ENCODE results near the gene GSTO2. TPM values are rescaled to one million over a fixed set of nuclear protein-coding genes. Genes with fewer than 3 reads are reported as not detected.

The GSTO2 gene
- total and polyA plus RNA-seq, 11 donors = 0.46 to 1.9 (median 0.88) TPM

- intact Hi-C loops (cut with DNase I) = loop anchor here in 1 of 10 donors (2.0 kb wide), 1 partner anchor 31 kb away; no protein-coding TSS in a partner anchor
- H3K27me3 ChIP-seq = no peaks in the 10 kb centered on the region
- H3K27ac ChIP-seq = peak overlapping the region in 8 of 12 donors; percentile 77 to 92 (median 84)
- H3K4me1 ChIP-seq = peaks cover 0 to 39% (median 11%) of the 10 kb centered on the region in 12 donors
- DNase-seq = no peak
- H3K9me3 ChIP-seq = no peaks in the 10 kb centered on the region
- WGBS, 4 donors = 91 to 96% (median 93%) methylated on average over 14 of the region's 14 CpGs
- H3K36me3 ChIP-seq = peaks cover 0 to 57% (median 53%) of the 10 kb centered on the region in 9 donors
- peak overlapping the region in 11 of 12 donors; percentile 53 to 97 (median 80) for H3K4me3 ChIP-seq
- TF ChIP-seq CTCF (IDR thresholded peaks at IDR 0.05) (no peak), POLR2A (IDR thresholded peaks at IDR 0.05) (no peak)
- no peak for ATAC-seq
Observed at GRCh38 chr10:104267721-104268404, 1.1 kb upstream of the GSTO2 start.

- Histone ChIP-seq H3K36me3 (peaks cover 0 to 52% (median 48%) of the 10 kb centered on the region in 9 donors), H3K4me3 (peak overlapping the region; percentile 53 to 97 (median 78)), H3K27me3 (no peaks in the 10 kb centered on the region), H3K27ac (peak overlapping the region in 11 of 12 donors; percentile 55 to 92 (median 84)), H3K9me3 (no peaks in the 10 kb centered on the region), H3K4me1 (peaks cover 0 to 34% (median 10%) of the 10 kb centered on the region in 12 donors)
- DNase-seq (no peak), ATAC-seq (no peak)
- intact Hi-C loops (cut with DNase I) = loop anchor here in 1 of 10 donors (2.0 kb wide), 1 partner anchor 32 kb away; no protein-coding TSS in a partner anchor
- 5 to 13% (median 9%) methylated on average over 10 of the region's 10 CpGs for WGBS, 4 donors
- TF ChIP-seq POLR2A (IDR thresholded peaks at IDR 0.05) (no peak), CTCF (IDR thresholded peaks at IDR 0.05) (no peak)
Observed at GRCh38 chr10:104268405-104268712, 625 bp upstream of the GSTO2 start.

- 84 to 89% (median 86%) methylated on average over 1 of the region's 1 CpG for WGBS, 4 donors
- Histone ChIP-seq H3K4me3 (no peak overlapping the region), H3K27me3 (peaks cover 0 to 14% (median 4%) of the 10 kb centered on the region in 9 donors), H3K4me1 (peaks cover 0 to 14% (median 5%) of the 10 kb centered on the region in 12 donors), H3K27ac (no peak overlapping the region), H3K36me3 (peaks cover 0 to 3% (median 0%) of the 10 kb centered on the region in 9 donors), H3K9me3 (no peaks in the 10 kb centered on the region)
- TF ChIP-seq CTCF (IDR thresholded peaks at IDR 0.05) (no peak), POLR2A (IDR thresholded peaks at IDR 0.05) (no peak)
- DNase-seq = no peak
- ATAC-seq = no peak
- intact Hi-C loops (cut with DNase I) = loop anchor here in 1 of 10 donors (5.0 kb wide), 1 partner anchor 79 kb away; the partner anchor contains the start of gene CFAP58
Observed at GRCh38 chr10:104273286-104273685, 4.3 kb downstream of the GSTO2 start.

GRCh38 chr10:104273899-104274575 lies 5.1 kb downstream of the GSTO2 start:
- ATAC-seq (no peak), DNase-seq (no peak)
- no peak overlapping the region for H3K27ac ChIP-seq
- H3K27me3 ChIP-seq = peaks cover 0 to 14% (median 4%) of the 10 kb centered on the region in 9 donors
- TF ChIP-seq CTCF (IDR thresholded peaks at IDR 0.05) (no peak), POLR2A (IDR thresholded peaks at IDR 0.05) (no peak)
- H3K4me1 ChIP-seq = peaks cover 0 to 13% (median 4%) of the 10 kb centered on the region in 12 donors
- H3K36me3 ChIP-seq = no peaks in the 10 kb centered on the region
- no peak overlapping the region for H3K4me3 ChIP-seq
- 79 to 84% (median 83%) methylated on average over 4 of the region's 4 CpGs for WGBS, 4 donors
- intact Hi-C loops (cut with DNase I) = loop anchor here in 1 of 10 donors (5.0 kb wide), 1 partner anchor 78 kb away; the partner anchor contains the start of gene CFAP58
- H3K9me3 ChIP-seq = no peaks in the 10 kb centered on the region
